Astrocyte of the spinal cord (primary cell): ENCODE results near the gene AHSG.
"Not testable (repeated sequence)": the region's sequence is repeated elsewhere in the genome, so short reads cannot be mapped to it uniquely, and the experiment has no call there.

Experiments used
- DNase-seq: peaks from one replicate; pipeline ENCODE4 v3.0.0; 2011; ENCODE audit warnings: low read depth, low spot score
- H3K4me3 ChIP-seq: 2 replicates; pipeline ENCODE4 v1.5.1; 2011; ENCODE audit warnings: low read depth, mild to moderate bottlenecking, low read length, moderate library complexity
- in situ Hi-C: cut with HindIII; loops from 2 replicates; pipeline ENCODE4 v1.10.0; 2017; ENCODE audit warnings: low sequenced_read_pairs
- TF ChIP-seq, protein P1 (sequence below): IDR thresholded peaks from 2 replicates; pipeline ENCODE4 v1.5.1; 2012; ENCODE audit warnings: low read depth, mild to moderate bottlenecking, low read length, inconsistent platforms

AHSG gene, protein sequence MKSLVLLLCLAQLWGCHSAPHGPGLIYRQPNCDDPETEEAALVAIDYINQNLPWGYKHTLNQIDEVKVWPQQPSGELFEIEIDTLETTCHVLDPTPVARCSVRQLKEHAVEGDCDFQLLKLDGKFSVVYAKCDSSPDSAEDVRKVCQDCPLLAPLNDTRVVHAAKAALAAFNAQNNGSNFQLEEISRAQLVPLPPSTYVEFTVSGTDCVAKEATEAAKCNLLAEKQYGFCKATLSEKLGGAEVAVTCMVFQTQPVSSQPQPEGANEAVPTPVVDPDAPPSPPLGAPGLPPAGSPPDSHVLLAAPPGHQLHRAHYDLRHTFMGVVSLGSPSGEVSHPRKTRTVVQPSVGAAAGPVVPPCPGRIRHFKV

GRCh38 chr3:186612721-186613636, at the start of gene AHSG:
AHSG (plus strand) TSS chr3:186613060; CDS start chr3:186613142, 82 bp downstream.
- TF ChIP-seq, protein P1, sequence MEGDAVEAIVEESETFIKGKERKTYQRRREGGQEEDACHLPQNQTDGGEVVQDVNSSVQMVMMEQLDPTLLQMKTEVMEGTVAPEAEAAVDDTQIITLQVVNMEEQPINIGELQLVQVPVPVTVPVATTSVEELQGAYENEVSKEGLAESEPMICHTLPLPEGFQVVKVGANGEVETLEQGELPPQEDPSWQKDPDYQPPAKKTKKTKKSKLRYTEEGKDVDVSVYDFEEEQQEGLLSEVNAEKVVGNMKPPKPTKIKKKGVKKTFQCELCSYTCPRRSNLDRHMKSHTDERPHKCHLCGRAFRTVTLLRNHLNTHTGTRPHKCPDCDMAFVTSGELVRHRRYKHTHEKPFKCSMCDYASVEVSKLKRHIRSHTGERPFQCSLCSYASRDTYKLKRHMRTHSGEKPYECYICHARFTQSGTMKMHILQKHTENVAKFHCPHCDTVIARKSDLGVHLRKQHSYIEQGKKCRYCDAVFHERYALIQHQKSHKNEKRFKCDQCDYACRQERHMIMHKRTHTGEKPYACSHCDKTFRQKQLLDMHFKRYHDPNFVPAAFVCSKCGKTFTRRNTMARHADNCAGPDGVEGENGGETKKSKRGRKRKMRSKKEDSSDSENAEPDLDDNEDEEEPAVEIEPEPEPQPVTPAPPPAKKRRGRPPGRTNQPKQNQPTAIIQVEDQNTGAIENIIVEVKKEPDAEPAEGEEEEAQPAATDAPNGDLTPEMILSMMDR, result no peak
- no peak for DNase-seq
- no peak within 1 kb of the TSS for H3K4me3 ChIP-seq
- in situ Hi-C loops, result no loop called here

DNA sequence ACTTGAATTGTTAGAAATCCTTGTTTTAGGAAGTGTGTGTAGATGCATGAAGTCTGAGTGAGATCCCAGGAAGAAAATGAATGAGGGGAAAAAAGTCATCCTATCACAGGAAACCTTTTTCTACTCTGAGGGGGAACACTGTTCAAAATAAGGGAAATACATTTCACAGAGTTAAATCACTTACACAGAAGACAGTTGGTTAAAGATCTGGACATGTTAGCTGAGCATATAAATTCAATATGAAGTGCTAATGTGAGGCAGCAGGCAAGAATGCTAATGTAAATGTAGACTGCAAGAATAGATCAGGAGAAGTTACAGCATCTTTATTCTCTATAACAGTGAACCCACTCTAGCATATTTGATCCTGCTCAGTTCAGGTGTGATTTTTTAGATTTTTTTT, 48.3 kb upstream of the AHSG start:
- TF ChIP-seq, protein P1, result no peak
- in situ Hi-C loops, result no loop called here
- no peak for DNase-seq
- no peak overlapping the region for H3K4me3 ChIP-seq

- peak overlapping the region; percentile 98 for H3K4me3 ChIP-seq
- no peak for DNase-seq
- in situ Hi-C loops, result no loop called here
- TF ChIP-seq, protein P1, result no peak
These were observed 46.1 kb upstream of the AHSG start for GRCh38 chr3:186566772-186567071.

DNA sequence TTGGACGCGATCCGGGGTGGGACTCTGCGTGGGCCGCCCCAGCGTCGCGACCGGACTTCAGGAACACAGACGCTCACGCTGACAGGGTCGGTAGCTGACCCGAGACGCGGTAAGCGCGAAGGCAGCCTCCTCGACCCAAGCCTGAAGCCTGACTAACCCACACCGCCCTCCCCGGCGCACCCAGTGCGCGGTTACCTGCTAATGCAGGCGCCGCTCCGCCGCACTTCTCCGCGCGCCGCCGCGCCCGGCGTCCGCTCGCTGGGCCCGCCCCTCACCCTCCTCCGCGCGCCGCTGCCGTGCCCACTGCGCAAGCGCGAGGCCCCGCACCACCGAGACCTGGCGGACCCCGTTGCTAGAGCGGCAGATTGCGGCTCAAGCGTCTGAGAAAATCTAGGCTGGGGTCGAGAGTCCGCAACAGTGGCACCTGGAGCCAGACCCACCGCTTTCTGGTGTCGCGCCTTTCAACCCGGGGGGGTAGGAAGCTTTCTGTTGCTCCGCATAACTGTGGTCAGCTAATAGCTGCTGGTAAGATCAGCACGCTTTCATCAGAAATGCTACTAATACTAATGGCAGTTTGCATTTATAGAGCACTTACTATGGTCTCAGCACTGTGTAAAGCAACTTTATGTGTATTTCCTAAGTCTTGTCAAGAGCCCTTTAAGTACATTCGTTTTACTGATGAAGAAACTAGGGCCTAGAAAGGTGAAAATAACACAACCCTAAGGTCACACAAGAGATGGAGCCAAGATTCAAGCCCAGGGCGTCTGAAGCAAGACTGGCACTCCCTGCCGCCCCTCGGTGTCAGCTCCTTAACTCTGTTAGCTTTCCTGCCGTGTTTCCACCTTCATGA, 45.6 kb upstream of the AHSG start, which contains the start of gene TBCCD1:
Gene TBCCD1, minus strand, starts transcription at position 268 of the 850 bp plus-strand sequence. CDS start 3,010 bp downstream, outside the sequence.
- in situ Hi-C loops, result no loop called here
- TF ChIP-seq, protein P1, result no peak
- peak within 1 kb of the TSS; percentile 98 for H3K4me3 ChIP-seq
- DNase-seq, result peak; percentile 87

- DNase-seq, in situ Hi-C loops: not testable (repeated sequence)
- H3K4me3 ChIP-seq, result peak overlapping the region; percentile 71
These were observed 43.5 kb upstream of the AHSG start for GRCh38 chr3:186569361-186569760.

GRCh38 chr3:186569779-186570095, 43.1 kb upstream of the AHSG start:
- no peak for DNase-seq
- in situ Hi-C loops, result no loop called here
- H3K4me3 ChIP-seq, result peak overlapping the region; percentile 71
- TF ChIP-seq, protein P1, result no peak
